MM.1S (cell line): ENCODE measurements around the gene ANKRD27.

Source experiments
- DNase-seq: peaks from one replicate; pipeline ENCODE4 v3.0.0-alpha.2; 2015
- H2AFZ ChIP-seq: fragments of 300-600 bp; sonication (generic); 2 replicates; pipeline ENCODE4 v1.6.0; 2016; ENCODE audit warnings: antibody characterized with exemption, low read length
- H3F3A ChIP-seq: fragments of 300-600 bp; sonication (generic); 2 replicates; pipeline ENCODE4 v1.6.1; 2016; ENCODE audit warnings: mild to moderate bottlenecking, antibody characterized with exemption, low read length, moderate library complexity, mixed read lengths; ENCODE audit not compliant: insufficient read depth
- H3K27ac ChIP-seq: fragments of 300-600 bp; sonication (generic); 2 replicates; pipeline ENCODE4 v1.5.1; 2016; ENCODE audit warnings: mild to moderate bottlenecking, low read length
- H3K27me3 ChIP-seq: fragments of 300-600 bp; sonication (generic); replicated peaks from 2 replicates; pipeline ENCODE4 v1.6.0; 2016; ENCODE audit warnings: low read length; ENCODE audit not compliant: insufficient read depth
- H3K36me3 ChIP-seq: fragments of 300-600 bp; sonication (generic); replicated peaks from 2 replicates; pipeline ENCODE4 v1.6.1; 2016; ENCODE audit warnings: mild to moderate bottlenecking, low read length, mixed read lengths; ENCODE audit not compliant: insufficient read depth
- H3K4me1 ChIP-seq: fragments of 300-600 bp; sonication (generic); 2 replicates; pipeline ENCODE4 v1.6.1; 2016; ENCODE audit warnings: low read length, mixed read lengths
- H3K4me2 ChIP-seq: fragments of 300-600 bp; sonication (generic); 2 replicates; pipeline ENCODE4 v1.6.0; 2016; ENCODE audit warnings: low read depth, low read length
- H3K4me3 ChIP-seq: fragments of 300-600 bp; sonication (generic); 2 replicates; pipeline ENCODE4 v1.5.1; 2016; ENCODE audit warnings: low read length, mixed read lengths
- H3K79me2 ChIP-seq: fragments of 300-600 bp; sonication (generic); 2 replicates; pipeline ENCODE4 v1.6.1; 2016; ENCODE audit warnings: mixed run types, low read length, mixed read lengths
- H3K9ac ChIP-seq: fragments of 300-600 bp; sonication (generic); 2 replicates; pipeline ENCODE4 v1.6.1; 2016; ENCODE audit warnings: low read length, mixed read lengths
- H3K9me2 ChIP-seq: fragments of 300-600 bp; sonication (generic); replicated peaks from 2 replicates; pipeline ENCODE4 v1.6.1; 2016; ENCODE audit warnings: mild to moderate bottlenecking, low read length, mixed read lengths; ENCODE audit not compliant: insufficient read depth
- H3K9me3 ChIP-seq: fragments of 300-600 bp; sonication (generic); replicated peaks from 2 replicates; pipeline ENCODE4 v1.6.1; 2016; ENCODE audit warnings: mild to moderate bottlenecking, low read length, mixed read lengths; ENCODE audit not compliant: insufficient read depth
- H4K20me1 ChIP-seq: fragments of 300-600 bp; sonication (generic); 2 replicates; pipeline ENCODE4 v1.6.1; 2016; ENCODE audit warnings: mild to moderate bottlenecking, low read length, moderate library complexity, mixed read lengths; ENCODE audit not compliant: insufficient read depth
- EZH2 ChIP-seq: fragments of 300-600 bp; sonication (generic); optimal IDR thresholded peaks from 2 replicates; pipeline ENCODE3; 2017; ENCODE audit warnings: low read depth, mild to moderate bottlenecking, antibody characterized with exemption, low read length, mixed read lengths
- EZH2phosphoT487 ChIP-seq: fragments of 300-600 bp; sonication (generic); IDR thresholded peaks from 2 replicates; pipeline ENCODE4 v1.6.1; 2018; ENCODE audit warnings: antibody characterized with exemption, low read length
- TF ChIP-seq, protein P1 (sequence below): fragments of 300-600 bp; sonication (generic); IDR thresholded peaks from 2 replicates; pipeline ENCODE4 v1.5.1; 2016; ENCODE audit warnings: antibody characterized with exemption, low read length, mixed read lengths

The ANKRD27 gene

DNA sequence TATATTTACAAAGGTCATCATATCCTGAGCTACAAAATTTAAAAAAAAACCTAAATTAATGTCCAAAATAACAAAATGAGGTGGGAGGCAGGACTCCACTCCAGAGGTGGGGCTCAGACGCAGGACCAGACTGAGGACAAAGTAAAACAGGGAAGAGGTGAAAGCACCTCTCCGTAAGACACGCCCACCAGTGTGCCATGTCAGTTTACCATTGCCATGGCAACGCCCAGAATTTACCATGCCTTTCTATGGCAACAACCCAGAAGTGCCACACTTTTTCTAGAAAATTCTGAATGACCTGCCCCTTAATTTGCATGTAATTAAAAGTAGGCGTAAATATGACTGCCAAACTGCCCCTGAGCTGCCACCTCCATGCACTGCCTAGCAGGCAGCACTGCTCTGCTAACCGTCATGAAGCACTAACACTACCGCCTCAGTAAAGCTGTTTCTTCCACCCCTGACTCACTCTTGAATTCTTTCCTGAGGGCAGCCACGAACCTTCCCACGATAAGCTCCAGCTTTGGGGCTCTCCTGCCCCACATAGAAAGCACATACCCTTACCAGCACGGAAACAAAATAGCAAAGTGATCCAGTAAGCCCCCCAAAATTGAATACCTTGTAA is 116.3 kb downstream of the ANKRD27 start:
- Histone ChIP-seq H3K36me3 (no peaks in the 10 kb centered on the region), H3K4me1 (no peaks in the 10 kb centered on the region), H3K4me2 (no peak overlapping the region), H3F3A (no peaks in the 10 kb centered on the region), H3K9ac (no peak overlapping the region), H2AFZ (no peak overlapping the region), H3K79me2 (no peaks in the 10 kb centered on the region), H3K9me3 (no peaks in the 10 kb centered on the region), H3K27ac (no peak overlapping the region), H3K4me3 (no peak overlapping the region), H3K27me3 (no peaks in the 10 kb centered on the region), H3K9me2 (no peaks in the 10 kb centered on the region), H4K20me1 (no peaks in the 10 kb centered on the region)
- no peak for DNase-seq
- TF ChIP-seq, protein P1, sequence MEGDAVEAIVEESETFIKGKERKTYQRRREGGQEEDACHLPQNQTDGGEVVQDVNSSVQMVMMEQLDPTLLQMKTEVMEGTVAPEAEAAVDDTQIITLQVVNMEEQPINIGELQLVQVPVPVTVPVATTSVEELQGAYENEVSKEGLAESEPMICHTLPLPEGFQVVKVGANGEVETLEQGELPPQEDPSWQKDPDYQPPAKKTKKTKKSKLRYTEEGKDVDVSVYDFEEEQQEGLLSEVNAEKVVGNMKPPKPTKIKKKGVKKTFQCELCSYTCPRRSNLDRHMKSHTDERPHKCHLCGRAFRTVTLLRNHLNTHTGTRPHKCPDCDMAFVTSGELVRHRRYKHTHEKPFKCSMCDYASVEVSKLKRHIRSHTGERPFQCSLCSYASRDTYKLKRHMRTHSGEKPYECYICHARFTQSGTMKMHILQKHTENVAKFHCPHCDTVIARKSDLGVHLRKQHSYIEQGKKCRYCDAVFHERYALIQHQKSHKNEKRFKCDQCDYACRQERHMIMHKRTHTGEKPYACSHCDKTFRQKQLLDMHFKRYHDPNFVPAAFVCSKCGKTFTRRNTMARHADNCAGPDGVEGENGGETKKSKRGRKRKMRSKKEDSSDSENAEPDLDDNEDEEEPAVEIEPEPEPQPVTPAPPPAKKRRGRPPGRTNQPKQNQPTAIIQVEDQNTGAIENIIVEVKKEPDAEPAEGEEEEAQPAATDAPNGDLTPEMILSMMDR = no peak
- TF ChIP-seq EZH2 (no peak), EZH2phosphoT487 (no peak)

DNA sequence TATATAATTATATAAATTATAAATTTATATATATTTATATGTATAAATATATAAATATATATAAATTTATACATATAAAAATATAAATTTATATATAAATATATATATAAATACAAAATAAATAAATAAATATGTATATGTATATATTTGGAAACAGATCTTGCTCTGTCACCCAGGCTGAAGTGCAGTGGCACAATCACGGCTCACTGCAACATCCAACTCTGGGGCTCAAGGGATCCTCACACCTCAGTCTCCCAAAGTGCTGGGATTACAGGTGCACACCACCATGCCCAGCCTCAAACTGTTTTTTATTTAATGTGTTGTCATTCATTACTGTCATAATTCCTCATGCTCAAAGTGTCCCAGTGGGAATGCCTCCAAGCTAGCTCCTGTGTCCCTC is 119.2 kb downstream of the ANKRD27 start:
- Histone ChIP-seq H3K79me2 (no peaks in the 10 kb centered on the region), H3K9me3 (no peaks in the 10 kb centered on the region), H3K4me1 (no peaks in the 10 kb centered on the region), H4K20me1 (no peaks in the 10 kb centered on the region), H3K9ac (no peak overlapping the region), H3K4me3 (no peak overlapping the region), H3K27me3 (no peaks in the 10 kb centered on the region), H3K9me2 (no peaks in the 10 kb centered on the region), H2AFZ (no peak overlapping the region), H3K36me3 (no peaks in the 10 kb centered on the region), H3F3A (no peaks in the 10 kb centered on the region), H3K27ac (no peak overlapping the region), H3K4me2 (no peak overlapping the region)
- DNase-seq = no peak
- TF ChIP-seq, protein P1 = no peak
- TF ChIP-seq EZH2 = no peak
- TF ChIP-seq EZH2phosphoT487 = no peak

DNA sequence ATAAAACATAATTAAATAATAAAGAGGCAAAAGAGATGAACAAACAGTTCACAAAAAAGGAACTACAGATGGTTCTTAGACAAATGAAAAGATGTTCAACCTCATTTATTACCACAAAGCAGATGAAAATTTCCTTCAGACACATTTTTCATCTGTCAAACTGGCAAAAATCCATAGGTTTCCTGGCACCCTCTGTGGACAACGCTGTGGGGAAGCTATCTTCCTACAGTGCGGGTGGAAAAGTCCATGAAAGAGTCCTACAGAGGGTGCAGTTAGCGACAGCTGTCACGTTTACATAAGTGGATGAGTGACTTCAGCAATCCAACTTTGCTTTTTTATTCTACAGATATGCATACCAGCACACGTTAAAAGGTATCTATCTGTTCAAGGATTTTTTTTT is 124.3 kb downstream of the ANKRD27 start:
- TF ChIP-seq EZH2phosphoT487 = no peak
- TF ChIP-seq, protein P1 = no peak
- Histone ChIP-seq H3K79me2 (no peaks in the 10 kb centered on the region), H3K4me3 (no peak overlapping the region), H3F3A (no peaks in the 10 kb centered on the region), H3K9ac (no peak overlapping the region), H3K9me3 (no peaks in the 10 kb centered on the region), H3K27me3 (no peaks in the 10 kb centered on the region), H2AFZ (no peak overlapping the region), H3K4me2 (no peak overlapping the region), H4K20me1 (no peaks in the 10 kb centered on the region), H3K9me2 (no peaks in the 10 kb centered on the region), H3K4me1 (no peaks in the 10 kb centered on the region), H3K27ac (no peak overlapping the region), H3K36me3 (no peaks in the 10 kb centered on the region)
- no peak for DNase-seq
